SIG-M5 (cell line): Measurements from ENCODE around the gene SNAI3.

Experiments
- DNase-seq: peaks from one replicate; lab custom pipeline; 2025; lab: John Stamatoyannopoulos, UW

Gene SNAI3

DNA sequence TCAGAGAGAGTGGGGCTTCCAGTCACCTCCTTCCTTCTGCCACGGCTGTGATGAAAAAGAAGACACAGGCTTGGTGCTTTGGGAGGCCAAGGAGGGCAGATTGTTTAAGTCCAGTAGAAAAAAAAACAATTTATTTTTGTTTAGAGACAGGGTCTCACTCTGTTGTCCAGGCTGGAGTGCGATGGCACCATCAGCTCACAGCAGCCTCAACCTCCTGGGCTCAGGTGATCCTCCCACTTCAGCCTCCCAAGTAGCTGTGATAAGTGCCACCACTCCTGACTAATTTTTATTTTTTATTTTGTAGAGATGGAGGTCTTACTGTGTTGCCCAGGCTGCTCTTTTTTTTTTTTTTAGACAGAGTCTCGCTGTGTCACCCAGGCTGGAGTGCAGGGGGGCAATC, 20.7 kb downstream of the SNAI3 start:
- DNase-seq: no peak

DNA sequence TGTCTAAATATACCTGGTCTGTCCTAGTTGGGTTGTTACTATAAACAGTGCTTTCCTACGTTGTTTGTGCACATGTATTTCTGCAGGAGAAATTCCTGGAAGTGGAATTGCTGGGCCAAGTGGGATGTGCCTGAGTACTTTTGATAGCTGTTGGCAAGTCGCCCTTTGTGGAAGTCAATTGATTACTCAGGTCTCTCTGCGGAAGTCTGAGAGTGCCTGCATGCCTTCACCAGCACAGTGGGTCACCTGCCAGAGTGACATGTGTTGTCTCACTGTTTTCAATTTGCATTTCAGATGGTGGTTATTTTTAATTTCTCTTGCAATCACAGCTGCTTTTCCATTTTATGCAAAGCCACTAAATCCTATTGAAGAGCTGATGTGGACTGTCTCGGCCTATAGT, 21.2 kb downstream of the SNAI3 start:
- no peak for DNase-seq

DNA sequence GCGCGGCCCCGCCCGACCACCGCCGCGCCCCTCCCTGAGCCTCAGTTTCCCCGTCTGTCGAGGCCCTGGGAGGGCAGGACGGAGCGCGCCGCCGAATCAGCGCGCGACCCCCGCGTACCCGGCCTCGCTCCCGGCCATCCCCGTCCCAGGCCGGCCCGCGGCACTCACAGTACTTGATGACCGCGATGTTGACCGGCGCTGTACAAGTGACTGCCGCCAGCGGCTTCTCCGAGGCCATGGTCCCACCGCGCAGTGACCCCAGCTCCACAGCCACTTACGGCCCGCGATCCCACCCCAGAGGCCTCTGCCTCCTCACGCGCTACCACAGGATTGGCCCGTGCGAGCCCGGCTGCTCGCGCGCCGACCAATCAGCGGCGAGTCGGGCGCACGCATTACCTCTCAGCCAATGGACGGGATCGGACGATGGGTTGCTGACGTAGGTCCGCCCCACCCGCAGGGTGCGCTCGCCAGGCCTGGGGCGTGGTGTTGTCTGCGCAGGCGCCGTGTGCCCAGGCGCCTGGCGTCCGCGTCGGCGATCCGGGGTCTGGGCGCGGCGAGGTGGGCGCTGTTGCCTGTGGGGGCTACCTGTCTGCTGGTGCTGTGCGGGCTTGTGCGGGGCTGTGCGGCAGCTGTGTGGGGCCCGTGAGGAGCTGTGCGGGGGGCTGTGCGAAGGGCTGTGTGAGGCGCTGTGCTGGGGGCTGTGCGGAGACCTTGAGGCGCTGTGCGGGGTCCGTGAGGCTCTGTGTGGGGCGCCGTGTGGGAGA, 23.3 kb downstream of the SNAI3 start, which contains the start of gene MVD:
Gene MVD (minus strand): TSS at position 249 of the 764 bp plus-strand sequence. CDS start 11 bp downstream, at position 238.
- peak; percentile 72 for DNase-seq

DNA sequence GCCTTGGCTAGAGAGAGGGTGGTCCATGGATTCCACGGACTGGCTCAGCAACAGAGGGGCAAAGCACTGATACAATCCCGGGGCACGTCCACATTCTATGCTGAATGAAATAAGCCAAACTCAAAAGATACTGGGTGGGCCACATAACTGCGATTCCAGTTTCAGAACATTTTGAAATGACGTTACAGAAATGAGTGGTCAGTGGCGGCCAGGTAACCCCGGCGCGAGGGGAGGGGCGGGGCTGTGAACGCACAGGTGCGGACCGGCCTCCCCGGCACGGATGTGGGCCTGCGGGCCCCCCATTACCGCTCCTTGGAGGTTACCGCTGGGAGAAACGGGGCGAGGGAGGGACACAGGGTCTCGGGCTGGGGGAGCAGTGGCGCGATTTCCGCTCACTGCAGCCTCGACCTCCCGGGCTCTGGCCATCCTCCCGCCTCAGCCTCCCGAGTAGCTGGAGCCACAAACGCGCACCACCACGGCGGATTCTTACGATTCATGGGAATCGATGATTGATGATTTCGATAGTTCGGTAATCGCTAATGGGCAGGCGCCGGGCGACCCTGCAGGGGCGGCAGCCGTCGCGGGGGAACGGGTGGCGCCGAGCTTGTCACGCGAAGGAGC, 24.0 kb downstream of the SNAI3 start:
- DNase-seq: no peak

DNA sequence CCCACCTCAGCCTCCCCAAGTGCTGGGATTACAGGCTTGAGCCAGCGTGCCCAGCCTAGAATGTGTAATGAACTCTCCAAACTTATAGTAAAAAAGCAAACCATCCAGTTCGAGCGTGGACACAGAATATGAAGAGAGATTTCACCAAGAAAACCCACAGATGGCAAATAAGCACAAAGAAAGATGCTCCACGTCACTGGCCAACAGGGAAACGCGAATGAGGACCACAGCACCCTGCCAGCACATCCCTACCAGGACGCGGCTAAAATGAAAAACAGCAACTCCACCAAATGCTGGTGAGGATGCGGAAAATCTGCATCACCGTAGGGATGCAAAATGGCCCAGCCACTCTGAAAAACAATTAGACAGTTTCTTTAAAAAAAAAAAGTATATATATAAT, 24.8 kb downstream of the SNAI3 start:
- no peak for DNase-seq

DNA sequence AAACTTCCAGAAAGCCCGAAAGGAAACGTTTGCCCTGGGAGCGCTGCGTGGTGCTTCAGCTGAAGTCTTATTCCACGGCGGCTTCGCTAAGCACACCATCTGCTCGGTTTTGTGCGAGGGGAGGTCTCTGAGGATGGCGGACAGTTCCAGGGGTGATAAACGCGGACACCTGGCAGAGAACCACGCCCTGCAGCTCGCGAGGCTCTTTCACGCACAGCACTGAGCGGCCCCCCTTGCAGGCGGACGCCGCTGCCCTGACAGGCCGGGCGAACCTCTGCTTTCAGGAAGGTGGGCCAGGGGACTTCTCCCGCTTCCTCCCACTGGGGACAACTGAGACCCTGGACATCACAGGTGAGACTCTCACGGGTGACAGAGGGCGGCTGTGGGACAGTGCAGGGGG, 27.1 kb downstream of the SNAI3 start:
- no peak for DNase-seq

DNA sequence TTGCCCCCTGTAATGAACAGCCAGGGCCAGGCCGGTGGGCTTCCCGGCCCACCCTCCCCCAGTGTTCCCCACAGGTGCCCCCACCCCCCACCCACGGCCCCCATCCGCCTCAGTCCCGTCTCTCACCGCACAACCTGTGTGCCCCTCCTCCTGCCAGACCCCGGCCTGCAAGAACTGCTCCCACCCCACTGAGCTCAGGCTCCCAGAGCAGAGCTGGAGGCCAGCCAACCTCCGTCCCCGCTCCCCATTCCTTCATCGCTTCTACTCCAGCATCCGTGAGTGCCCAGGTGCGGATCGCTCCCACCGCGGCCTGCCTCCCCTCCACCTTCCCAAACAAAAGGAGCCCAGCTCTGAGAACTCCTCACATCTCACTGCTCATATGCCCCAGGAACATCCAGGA, 27.6 kb downstream of the SNAI3 start:
- no peak for DNase-seq

DNA sequence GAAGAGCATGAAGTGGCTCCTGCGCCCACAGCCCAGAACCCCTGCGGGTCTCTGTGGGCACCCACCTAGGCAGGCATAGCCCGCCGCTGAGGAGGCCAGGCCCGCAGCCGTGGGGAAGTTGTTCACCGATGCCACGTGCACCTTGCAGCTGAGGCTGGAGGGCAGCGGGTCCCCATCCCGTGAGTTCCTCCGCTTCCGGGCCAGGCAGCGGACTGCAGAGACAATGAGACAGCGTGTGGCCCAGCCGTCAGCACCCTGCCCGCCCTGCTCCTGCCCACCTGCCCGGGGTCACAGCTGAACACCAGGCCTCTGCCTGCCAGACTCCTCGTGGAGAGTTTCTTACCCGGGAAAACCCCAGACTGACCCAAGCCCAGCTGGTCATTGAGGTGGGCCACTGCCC, 28.9 kb downstream of the SNAI3 start:
- DNase-seq: no peak

DNA sequence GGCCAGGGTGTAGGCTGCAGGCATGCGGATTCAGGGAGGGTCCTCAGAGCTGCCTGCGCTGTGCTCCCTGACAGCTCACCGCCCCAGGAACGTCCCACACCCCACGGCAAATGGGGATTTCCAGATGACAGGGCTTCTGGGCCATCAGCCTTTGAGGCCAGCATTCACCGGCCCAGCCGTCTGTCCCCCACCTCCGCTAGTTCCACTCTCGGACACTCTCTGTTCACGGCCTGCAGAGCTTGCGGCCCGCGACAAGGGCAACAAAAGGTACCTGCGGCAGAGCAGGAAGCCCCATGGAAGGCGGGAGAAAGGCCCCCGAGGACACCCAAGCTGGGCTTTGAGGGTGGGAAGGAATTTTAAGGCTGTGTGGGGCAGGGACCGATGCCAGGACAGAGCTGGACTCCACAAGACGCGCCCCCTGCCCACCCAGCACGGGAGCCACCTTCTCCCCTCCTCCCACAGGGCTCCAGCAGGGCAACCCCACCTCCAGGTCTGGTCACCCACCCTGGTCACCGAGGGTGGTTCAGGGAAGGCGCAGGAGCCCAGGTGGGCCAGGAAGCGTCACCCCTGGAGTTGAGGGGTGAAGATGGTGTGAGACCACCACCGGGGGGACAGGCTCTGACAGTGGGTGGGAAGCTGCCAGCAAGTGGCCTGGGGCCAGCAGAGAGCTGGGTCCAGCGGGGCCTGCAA, 29.9 kb downstream of the SNAI3 start:
- DNase-seq: no peak

DNA sequence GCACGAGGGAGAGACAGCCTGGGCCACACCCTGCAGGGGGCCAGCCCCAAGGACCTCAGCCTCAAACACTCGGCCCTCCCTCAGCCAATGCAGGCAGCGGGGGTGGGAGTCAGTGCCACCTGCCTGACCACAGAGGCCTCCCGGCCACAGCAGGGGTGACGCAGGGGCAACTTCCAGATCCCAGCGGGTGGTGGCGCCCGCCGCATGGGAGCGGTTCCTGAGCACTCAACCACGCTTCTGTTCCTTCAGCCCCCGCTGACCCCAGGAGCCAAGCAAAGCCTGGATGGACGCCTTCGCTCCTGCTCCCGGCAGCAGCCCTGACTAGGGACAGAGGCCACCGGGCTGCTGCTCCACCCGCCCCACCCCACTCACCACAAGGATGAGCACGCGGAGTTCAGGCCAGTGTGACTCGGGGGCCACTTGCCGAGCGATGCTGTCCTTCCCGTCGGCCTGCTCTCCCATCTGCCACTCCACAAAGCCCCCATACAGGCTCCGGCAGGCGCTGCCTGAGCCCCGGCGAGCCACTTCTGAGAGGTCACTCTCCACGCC, 30.5 kb downstream of the SNAI3 start:
- no peak for DNase-seq

DNA sequence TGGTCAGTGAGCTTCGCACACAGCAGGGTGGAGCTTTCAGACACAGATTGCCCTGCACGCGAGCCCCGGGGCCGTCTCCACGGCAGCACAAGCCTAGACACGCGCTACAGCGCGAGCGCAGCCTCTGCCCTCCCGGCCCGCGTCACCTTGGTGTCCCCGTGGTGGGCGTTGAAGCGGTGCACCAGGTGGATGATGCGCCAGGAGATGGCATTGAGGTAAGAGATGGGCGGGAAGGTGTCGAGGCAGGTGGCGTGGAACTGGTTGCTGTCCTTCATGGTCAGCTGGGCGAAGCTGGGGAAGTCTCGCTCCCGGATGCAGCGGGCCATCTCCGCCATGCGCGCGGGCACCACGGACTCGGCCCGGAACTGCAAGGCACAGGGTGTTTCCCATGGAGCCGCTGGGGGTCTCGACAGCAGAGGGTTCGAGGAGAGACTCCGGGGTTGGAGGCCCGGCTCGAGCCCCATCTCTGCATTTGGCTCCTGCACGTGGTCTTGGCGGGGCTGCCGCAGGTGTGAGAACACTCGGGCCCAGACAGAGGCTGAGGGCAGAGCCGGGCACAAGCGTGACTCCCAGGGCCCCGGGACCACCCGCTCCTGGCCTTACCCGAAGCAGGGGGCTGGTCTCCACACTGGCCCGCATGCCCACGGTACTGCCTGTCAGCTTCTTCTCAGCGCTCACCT, 31.1 kb downstream of the SNAI3 start:
- DNase-seq: no peak

DNA sequence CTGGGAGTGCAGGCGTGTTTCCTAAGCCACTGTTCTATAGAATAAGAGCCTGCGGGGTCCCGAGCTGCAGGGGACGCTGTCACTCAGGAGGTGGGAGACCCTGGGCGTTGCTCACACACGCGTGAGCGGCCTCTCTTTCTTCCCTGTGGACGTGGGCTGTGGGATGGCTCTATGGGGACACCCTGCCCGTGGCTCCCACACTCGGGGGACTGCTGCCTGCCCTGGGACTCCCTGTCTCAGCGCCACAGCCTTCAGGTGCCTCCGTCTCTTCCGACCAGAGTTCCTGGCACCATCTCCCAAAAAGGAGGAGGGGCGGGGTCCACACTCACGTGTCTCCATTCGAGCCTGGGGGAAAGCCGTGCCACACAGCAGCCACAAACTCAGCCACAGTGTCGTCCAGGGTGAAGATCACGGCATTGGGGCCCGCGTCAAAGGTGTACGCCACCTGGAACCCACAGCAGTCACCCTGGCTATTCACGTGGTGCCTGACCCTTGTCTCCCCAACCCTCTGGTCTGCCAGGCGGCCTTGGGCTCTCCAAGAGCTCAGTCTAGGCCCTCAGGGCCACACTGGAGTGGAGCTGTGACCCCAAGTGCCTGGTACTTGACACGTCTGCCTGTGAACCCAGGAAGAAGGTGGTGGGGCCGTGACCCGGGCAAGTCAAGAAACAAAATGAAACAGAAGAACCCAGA, 31.8 kb downstream of the SNAI3 start:
- no peak for DNase-seq

DNA sequence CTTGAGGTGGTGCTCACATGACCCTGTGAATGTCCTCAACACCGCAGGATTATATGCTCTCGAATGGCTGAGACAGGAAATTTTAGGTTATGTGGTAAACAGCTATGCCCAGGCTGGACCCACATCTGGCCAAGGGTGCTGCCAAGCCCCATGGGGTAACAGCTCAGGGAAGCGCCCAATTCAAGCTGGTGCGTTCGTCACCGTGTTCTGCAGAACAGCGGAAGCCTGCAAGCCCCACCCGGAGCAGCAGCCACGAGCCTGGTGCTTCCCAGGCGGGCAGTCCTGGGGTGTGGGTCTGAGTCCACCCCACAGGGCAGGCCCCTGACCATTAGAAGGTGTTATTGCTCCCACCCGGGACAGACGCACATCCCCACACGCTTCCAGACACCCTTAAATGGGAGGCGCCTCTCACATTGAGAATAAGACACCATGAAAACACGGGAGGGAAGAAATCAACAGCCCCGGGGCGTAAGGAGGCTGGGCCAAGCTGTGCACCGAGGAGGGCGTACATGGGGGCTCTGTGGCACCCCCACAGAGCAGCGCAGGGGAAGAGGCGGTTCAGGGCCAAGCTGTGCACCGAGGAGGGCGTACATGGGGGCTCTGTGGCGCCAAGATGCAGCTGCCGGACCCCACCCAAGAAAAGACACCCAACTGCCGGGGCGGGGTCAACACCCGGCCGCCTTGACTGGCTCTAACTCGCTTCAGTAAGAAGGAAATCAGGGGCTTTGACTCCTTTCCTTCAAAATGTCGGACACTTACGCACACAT, 32.5 kb downstream of the SNAI3 start:
- DNase-seq: no peak

DNA sequence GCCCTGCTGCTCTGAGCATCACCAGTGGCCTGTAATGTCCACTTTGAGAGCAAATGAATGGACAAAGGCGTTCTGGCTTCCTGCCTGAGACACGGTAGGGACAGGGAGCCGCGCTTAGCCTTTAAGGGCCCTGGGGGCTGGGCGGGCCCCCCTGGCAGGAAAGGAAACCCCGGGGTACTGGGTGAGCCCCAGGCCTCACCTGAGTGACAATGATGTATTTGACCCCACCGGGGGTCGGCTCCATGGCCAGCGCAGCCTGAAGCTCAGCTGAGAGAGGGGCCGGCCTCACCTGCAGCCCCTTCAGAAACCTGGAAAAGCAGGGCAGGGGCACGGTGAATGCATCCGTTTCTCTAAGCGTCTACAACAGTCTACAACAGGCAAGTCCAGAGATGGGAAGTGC, 33.2 kb downstream of the SNAI3 start:
- no peak for DNase-seq

DNA sequence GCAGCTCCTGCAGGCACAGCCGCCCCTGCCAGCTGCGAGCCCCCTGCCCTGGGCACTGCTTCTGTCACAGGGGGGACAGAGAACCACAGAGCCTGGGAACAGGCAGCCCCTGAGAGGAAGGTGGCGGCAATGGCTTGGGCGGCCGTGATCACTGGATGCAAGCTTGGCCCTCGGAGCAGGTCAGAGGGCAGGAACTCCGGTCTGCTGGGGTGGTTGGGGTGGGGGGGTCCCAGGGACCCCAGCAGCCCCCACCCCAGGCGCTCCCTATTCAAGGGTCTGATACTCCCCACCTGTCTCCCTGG, 33.6 kb downstream of the SNAI3 start:
- DNase-seq: no peak

DNA sequence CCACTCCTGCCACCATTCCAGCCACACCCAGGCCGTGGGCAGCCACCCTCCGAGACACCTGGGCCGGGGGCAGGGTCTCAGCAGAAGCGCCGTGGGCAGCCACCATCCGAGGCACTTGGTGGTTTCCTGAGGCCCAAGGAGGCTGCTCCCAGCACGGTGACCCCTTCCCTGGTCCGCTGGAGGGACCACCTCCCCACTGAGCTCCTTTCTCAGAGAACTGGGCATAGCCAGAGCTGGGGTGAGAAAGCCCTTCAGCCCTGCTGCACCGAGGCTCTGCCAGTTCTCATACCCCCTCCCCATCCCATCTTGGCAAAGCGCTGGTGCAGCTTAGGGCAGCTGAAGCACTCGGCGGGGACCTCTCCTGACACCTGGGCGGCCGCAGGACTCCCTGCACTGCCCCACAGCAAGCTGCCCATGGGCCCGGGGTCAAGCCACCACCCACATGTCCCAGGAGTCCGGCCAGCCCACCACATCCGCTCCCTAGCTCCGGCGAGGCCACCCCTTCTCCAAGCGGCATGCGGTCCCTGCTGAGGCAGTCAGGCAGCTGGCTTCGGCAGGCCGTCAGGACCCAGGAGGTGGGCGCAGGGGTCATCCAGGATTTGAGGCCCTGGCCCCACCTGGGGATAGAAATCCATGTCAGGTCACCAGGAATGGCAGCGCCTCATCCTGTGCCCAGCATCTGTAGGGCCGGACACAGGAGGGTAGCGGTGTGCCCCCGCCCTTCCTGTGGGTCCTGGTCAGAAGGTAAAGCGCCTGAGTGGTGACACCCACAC, 34.1 kb downstream of the SNAI3 start:
- DNase-seq: no peak

DNA sequence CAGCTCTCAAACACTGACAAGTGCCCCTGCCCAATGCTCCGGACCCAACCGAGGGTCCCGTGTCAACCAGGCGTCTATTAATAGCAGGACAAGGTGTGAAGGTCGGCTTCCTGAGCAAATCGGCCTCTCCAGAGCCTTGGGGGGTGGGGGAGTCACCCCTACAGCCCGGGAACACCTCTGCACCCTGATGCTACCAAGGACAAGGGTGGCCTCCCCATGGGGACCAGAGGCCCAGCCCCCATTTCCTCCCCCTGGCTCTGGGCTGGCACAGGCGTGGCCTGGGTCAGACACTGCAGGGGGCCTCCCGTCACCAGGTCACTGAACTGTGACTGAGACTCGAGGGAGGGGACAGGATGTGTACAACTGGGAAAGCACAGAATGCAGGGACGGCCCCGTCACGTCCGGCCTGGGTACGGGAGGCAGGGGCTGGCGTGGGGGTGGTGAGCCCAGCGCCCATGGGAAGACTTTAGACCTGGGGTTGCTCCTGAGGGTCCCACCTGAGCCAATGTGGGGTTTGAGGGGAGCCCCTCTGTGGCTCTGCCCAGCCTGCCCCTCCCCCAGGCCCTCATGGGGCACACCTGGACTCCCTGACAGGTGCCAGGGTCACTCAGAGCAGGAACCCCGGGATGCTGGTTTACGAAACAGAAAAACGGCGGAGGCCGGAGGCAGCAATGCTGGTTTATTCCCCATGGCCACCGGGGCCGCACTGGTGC, 34.9 kb downstream of the SNAI3 start:
- DNase-seq: no peak

DNA sequence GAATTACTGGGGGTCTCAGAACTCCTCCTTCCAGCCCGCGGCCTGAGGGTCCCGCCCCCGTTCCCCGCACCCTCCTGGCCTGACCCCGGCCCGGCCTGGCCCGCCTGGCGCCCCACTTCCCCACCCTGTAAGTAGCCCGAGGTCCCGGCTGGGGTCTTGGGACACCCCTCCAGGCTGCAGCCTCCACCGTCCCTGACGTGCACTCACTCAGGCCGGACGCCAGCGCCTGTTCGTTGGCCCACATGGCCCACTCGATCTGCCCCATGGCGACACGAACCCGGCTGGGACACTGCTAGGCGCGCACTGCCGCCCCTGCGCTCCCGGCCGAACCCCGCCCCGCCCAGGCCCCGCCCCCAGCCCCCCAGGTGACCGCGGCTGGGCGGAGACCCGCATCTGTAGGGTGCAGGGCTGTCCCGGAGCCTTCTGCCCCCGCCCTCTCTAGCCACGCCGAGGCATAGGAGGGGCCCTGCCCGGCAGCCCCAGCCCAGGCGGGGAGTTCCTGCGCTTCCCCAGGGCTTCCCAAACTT, 35.5 kb downstream of the SNAI3 start, which contains the start of gene CYBA:
Gene CYBA (minus strand): TSS at position 305 of the 527 bp plus-strand sequence. CDS start 40 bp downstream, at position 265.
- no peak for DNase-seq
